HepG2 (cell line): ENCODE results near the gene PKP3. TPM values are rescaled to one million over a fixed set of nuclear protein-coding genes. Genes with fewer than 3 reads are reported as not detected.

ENCODE experiments used
- BATF2 ChIP-seq: sonication (generic); formaldehyde crosslinking; IDR thresholded peaks from 2 replicates; pipeline ENCODE4 v1.8.0; 2022; ENCODE audit warnings: mild to moderate bottlenecking, missing genetic modification reagents, moderate library complexity
- BORCS8-MEF2B ChIP-seq: sonication (generic); formaldehyde crosslinking; IDR thresholded peaks from 2 replicates; pipeline ENCODE4 v1.8.0; 2022; ENCODE audit warnings: mild to moderate bottlenecking, missing genetic modification reagents
- FOXJ3 ChIP-seq: sonication (generic); formaldehyde crosslinking; IDR thresholded peaks from 2 replicates; pipeline ENCODE4 v1.4.0; 2020; ENCODE audit warnings: missing genetic modification reagents, mild to moderate bottlenecking, borderline replicate concordance
- JUND ChIP-seq: sonication (generic); formaldehyde crosslinking; IDR thresholded peaks from 2 replicates; pipeline ENCODE4 v1.8.0; 2022; ENCODE audit warnings: mild to moderate bottlenecking, missing genetic modification reagents
- KMT2B ChIP-seq: IDR thresholded peaks from 2 replicates; pipeline ENCODE4 v1.6.1; 2016; ENCODE audit warnings: missing genetic modification reagents, missing compliant biosample characterization
- NFAT5 ChIP-seq: sonication (generic); formaldehyde crosslinking; IDR thresholded peaks from 2 replicates; pipeline ENCODE4 v1.4.0; 2020; ENCODE audit warnings: missing genetic modification reagents
- RAD21 ChIP-seq: fragments of 450-650 bp; formaldehyde crosslinking; IDR thresholded peaks from 2 replicates; pipeline ENCODE4 v1.5.0; 2020; ENCODE audit warnings: mild to moderate bottlenecking
- SNAPC2 ChIP-seq: sonication (generic); formaldehyde crosslinking; IDR thresholded peaks from 2 replicates; pipeline ENCODE4 v1.8.1; 2022; ENCODE audit warnings: mild to moderate bottlenecking, missing genetic modification reagents
- ZC3H4 ChIP-seq: sonication (generic); formaldehyde crosslinking; IDR thresholded peaks from 2 replicates; pipeline ENCODE4 v1.4.0; 2020; ENCODE audit warnings: missing genetic modification reagents, borderline replicate concordance
- ZNF816 ChIP-seq: sonication (generic); formaldehyde crosslinking; IDR thresholded peaks from 2 replicates; pipeline ENCODE4 v1.8.0; 2022; ENCODE audit warnings: missing genetic modification reagents, mild to moderate bottlenecking, borderline replicate concordance
- polyA plus RNA-seq, 8 experiments: library from polyadenylated mRNA; depleted of rRNA in 3 of 8; stranded (reverse) in 7 of 8; unstranded in 1 of 8; fragments of >200 nt; fragmentation: Illumina TruSeq in 4 of 8; extraction: Trizol in 4 of 8; gene quantifications; 2 replicates each; pipeline versions ENCODE4 v1.2.1 to v1.2.3, GENCODE V29; 2011 to 2016; ENCODE audit warnings: low read depth in 4 of 8, missing spikeins in 1 of 8, mixed read lengths in 1 of 8; ENCODE audit not compliant: insufficient read depth in 1 of 8
- total RNA-seq, 5 experiments: library from RNA; depleted of rRNA; stranded (reverse); fragments of >200 nt; fragmentation: Illumina TruSeq; extraction: Trizol; gene quantifications; 2 replicates each; pipeline ENCODE4 v1.2.3, GENCODE V29; 2016; ENCODE audit warnings: low read depth in 1 of 5

Gene PKP3
- total and polyA plus RNA-seq, 2 of the 13 experiments (the other 11 are each of a cell fraction or from before 2014, with no cell fraction given): 18.0 to 28.7 TPM

GRCh38 chr11:441418-442274, 47.6 kb downstream of the PKP3 start, which contains the start of gene ANO9 (continued):
- no peak for TF ChIP-seq NFAT5 (CRISPR knock-in tag)
- TF ChIP-seq BORCS8-MEF2B: no peak
- TF ChIP-seq JUND (CRISPR knock-in tag): no peak
- TF ChIP-seq SNAPC2: no peak
- no peak for TF ChIP-seq ZC3H4 (CRISPR knock-in tag)
- TF ChIP-seq FOXJ3: no peak
- TF ChIP-seq KMT2B: no peak
- no peak for TF ChIP-seq ZNF816 (CRISPR knock-in tag)
- no peak for TF ChIP-seq RAD21 (CRISPR knock-in tag)
- no peak for TF ChIP-seq BATF2 (CRISPR knock-in tag)
